Astrocyte of the cerebellum (primary cell): Measurements from ENCODE around the gene PPP1R12C.

Experiments used
- DNase-seq: peaks from one replicate; pipeline ENCODE4 v3.0.0-alpha.2; 2011; ENCODE audit warnings: low read depth
- H3K4me3 ChIP-seq: 2 replicates; pipeline ENCODE4 v1.5.1; 2011; ENCODE audit warnings: mild to moderate bottlenecking, low read depth, low read length, moderate library complexity
- CTCF ChIP-seq: IDR thresholded peaks from 2 replicates; pipeline ENCODE4 v1.5.1; 2012; ENCODE audit warnings: low read length, low read depth, moderate library complexity, mild to moderate bottlenecking; ENCODE audit errors: missing control alignments
- in situ Hi-C: cut with HindIII; loops from 2 replicates; pipeline ENCODE4 v1.10.0; 2017; ENCODE audit warnings: low sequenced_read_pairs

Gene PPP1R12C

GRCh38 chr19:55089342-55089944 lies 28.0 kb downstream of the PPP1R12C start:
- in situ Hi-C loops: loop anchor here (10.0 kb wide), 1 partner anchor 635 kb away; no protein-coding TSS in a partner anchor
- no peak overlapping the region for H3K4me3 ChIP-seq
- TF ChIP-seq CTCF: no peak
- DNase-seq: no peak

- TF ChIP-seq CTCF: peak; percentile 65
- no peak overlapping the region for H3K4me3 ChIP-seq
- in situ Hi-C loops: loop anchor here (10.0 kb wide), 1 partner anchor 634 kb away; no protein-coding TSS in a partner anchor
- DNase-seq: peak; percentile 24
These were observed 28.7 kb downstream of the PPP1R12C start for GRCh38 chr19:55088543-55089341.

GRCh38 chr19:55088021-55088451 lies 29.4 kb downstream of the PPP1R12C start:
- no peak for DNase-seq
- H3K4me3 ChIP-seq: no peak overlapping the region
- no peak for TF ChIP-seq CTCF

GRCh38 chr19:55087542-55087901 lies 29.9 kb downstream of the PPP1R12C start:
- peak overlapping the region; percentile 50 for H3K4me3 ChIP-seq
- DNase-seq: no peak
- in situ Hi-C loops: loop anchor here (10.0 kb wide), 1 partner anchor 633 kb away; no protein-coding TSS in a partner anchor
- no peak for TF ChIP-seq CTCF

More at GRCh38 chr19:55088021-55088451, 29.4 kb downstream of the PPP1R12C start:
- in situ Hi-C loops: loop anchor here (10.0 kb wide), 1 partner anchor 633 kb away; no protein-coding TSS in a partner anchor

GRCh38 chr19:55086730-55087541 lies 30.5 kb downstream of the PPP1R12C start:
- in situ Hi-C loops: loop anchor here (10.0 kb wide), 1 partner anchor 632 kb away; no protein-coding TSS in a partner anchor
- H3K4me3 ChIP-seq: peak overlapping the region; percentile 50

More at GRCh38 chr19:55086730-55087541, 30.5 kb downstream of the PPP1R12C start:
- DNase-seq: peak; percentile 81
- TF ChIP-seq CTCF: no peak
